Nephron (organoid): ENCODE data around the gene MYO18B.

Source experiments
- H3K27ac Mint-ChIP-seq, 3 experiments: 2 replicates each; pipeline ENCODE4 v1.8.0; 2020; ENCODE audit warnings: mixed read lengths in 3 of 3, mild to moderate bottlenecking in 2 of 3, moderate library complexity in 1 of 3
- H3K27me3 Mint-ChIP-seq: 2 replicates; pipeline ENCODE4 v1.8.0; 2021; ENCODE audit warnings: low read depth, mild to moderate bottlenecking, moderate library complexity, mixed read lengths
- H3K36me3 Mint-ChIP-seq: 2 replicates; pipeline ENCODE4 v1.8.0; 2020; ENCODE audit warnings: low read depth, mixed read lengths
- H3K4me1 Mint-ChIP-seq: 2 replicates; pipeline ENCODE4 v1.8.0; 2020; ENCODE audit warnings: mixed read lengths
- H3K4me3 Mint-ChIP-seq, 3 experiments: 2 replicates each; pipeline ENCODE4 v1.8.0; 2020; ENCODE audit warnings: mild to moderate bottlenecking in 3 of 3, mixed read lengths in 3 of 3, moderate library complexity in 2 of 3
- H3K9me3 Mint-ChIP-seq: 2 replicates; pipeline ENCODE4 v1.8.0; 2020; ENCODE audit warnings: mixed read lengths
- TF ChIP-seq, protein P1 (sequence below), 3 experiments: fragments of 200-600 bp; sonication (generic); IDR thresholded peaks; one replicate each; pipeline ENCODE4 v1.5.0; 2021; ENCODE audit warnings: antibody characterized with exemption in 3 of 3; ENCODE audit not compliant: unreplicated experiment in 3 of 3

MYO18B gene

GRCh38 chr22:26047516-26047915, 305.5 kb downstream of the MYO18B start:
- Mint-ChIP-seq H3K36me3 (no peaks in the 10 kb centered on the region), H3K27ac (no peak overlapping the region), H3K4me1 (peaks cover 5% of the 10 kb centered on the region), H3K27me3 (peaks cover 9% of the 10 kb centered on the region), H3K9me3 (no peaks in the 10 kb centered on the region), H3K4me3 (no peak overlapping the region)
- TF ChIP-seq, protein P1, sequence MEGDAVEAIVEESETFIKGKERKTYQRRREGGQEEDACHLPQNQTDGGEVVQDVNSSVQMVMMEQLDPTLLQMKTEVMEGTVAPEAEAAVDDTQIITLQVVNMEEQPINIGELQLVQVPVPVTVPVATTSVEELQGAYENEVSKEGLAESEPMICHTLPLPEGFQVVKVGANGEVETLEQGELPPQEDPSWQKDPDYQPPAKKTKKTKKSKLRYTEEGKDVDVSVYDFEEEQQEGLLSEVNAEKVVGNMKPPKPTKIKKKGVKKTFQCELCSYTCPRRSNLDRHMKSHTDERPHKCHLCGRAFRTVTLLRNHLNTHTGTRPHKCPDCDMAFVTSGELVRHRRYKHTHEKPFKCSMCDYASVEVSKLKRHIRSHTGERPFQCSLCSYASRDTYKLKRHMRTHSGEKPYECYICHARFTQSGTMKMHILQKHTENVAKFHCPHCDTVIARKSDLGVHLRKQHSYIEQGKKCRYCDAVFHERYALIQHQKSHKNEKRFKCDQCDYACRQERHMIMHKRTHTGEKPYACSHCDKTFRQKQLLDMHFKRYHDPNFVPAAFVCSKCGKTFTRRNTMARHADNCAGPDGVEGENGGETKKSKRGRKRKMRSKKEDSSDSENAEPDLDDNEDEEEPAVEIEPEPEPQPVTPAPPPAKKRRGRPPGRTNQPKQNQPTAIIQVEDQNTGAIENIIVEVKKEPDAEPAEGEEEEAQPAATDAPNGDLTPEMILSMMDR (IDR thresholded peaks at IDR 0.05; ENCODE audit: unreplicated experiment in 3 of 3): no peak

DNA sequence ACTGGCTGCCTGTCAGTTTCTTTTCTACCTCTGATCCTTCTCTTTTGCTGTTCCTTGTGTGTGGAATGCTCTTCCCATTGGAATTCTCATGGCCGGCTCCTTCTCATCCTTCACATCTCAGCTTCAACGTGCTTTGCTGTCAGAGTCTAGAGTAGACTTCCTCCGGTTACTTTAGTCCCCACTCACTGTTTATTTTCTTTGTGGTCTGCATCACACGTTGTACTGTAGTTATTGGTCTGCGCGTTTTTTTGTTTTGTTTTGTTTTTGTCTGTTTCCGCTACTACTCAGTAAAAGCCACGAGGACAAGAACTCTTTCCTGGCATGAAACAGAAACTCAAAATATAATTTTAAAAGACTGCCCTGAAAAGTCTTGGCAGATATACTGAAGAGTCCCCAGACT, 305.9 kb downstream of the MYO18B start:
- H3K36me3 Mint-ChIP-seq: no peaks in the 10 kb centered on the region
- no peak overlapping the region for H3K27ac Mint-ChIP-seq
- no peak overlapping the region for H3K4me3 Mint-ChIP-seq
- TF ChIP-seq, protein P1 (IDR thresholded peaks at IDR 0.05; ENCODE audit: unreplicated experiment in 3 of 3): no peak
- H3K4me1 Mint-ChIP-seq: peaks cover 5% of the 10 kb centered on the region
- no peaks in the 10 kb centered on the region for H3K9me3 Mint-ChIP-seq
- H3K27me3 Mint-ChIP-seq: peaks cover 9% of the 10 kb centered on the region

DNA sequence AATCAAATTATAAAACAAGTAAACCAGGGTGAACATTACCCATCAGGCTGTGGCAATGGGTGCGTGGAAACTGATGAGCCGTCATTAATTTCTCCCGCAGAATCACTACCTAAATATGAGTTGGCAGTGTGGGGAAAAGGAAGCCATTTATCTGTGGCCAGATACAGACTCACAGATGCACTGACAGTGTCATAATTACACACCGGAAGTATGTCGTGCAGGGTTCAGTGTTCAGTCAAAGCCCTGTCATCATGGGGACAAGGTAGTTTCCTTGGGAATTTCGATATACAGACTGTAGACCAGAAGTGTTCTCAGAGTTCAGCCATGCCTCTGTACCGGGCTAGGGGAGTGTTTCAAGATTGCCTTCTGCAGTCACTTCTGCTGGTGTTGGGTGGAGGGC, 308.1 kb downstream of the MYO18B start:
- Mint-ChIP-seq H3K4me3 (no peak overlapping the region), H3K27ac (no peak overlapping the region), H3K27me3 (peaks cover 19% of the 10 kb centered on the region), H3K4me1 (peaks cover 4% of the 10 kb centered on the region), H3K36me3 (no peaks in the 10 kb centered on the region), H3K9me3 (no peaks in the 10 kb centered on the region)
- TF ChIP-seq, protein P1 (IDR thresholded peaks at IDR 0.05; ENCODE audit: unreplicated experiment in 3 of 3): no peak

- H3K27me3 Mint-ChIP-seq: peaks cover 19% of the 10 kb centered on the region
- no peak overlapping the region for H3K4me3 Mint-ChIP-seq
- TF ChIP-seq, protein P1 (IDR thresholded peaks at IDR 0.05; ENCODE audit: unreplicated experiment in 3 of 3): no peak
- no peaks in the 10 kb centered on the region for H3K4me1 Mint-ChIP-seq
- H3K9me3 Mint-ChIP-seq: no peaks in the 10 kb centered on the region
- no peak overlapping the region for H3K27ac Mint-ChIP-seq
- H3K36me3 Mint-ChIP-seq: no peaks in the 10 kb centered on the region
These were observed 311.8 kb downstream of the MYO18B start for GRCh38 chr22:26053737-26054316.

GRCh38 chr22:26054841-26055605, 313.0 kb downstream of the MYO18B start:
- Mint-ChIP-seq H3K4me1 (no peaks in the 10 kb centered on the region), H3K27ac (no peak overlapping the region), H3K27me3 (peaks cover 19% of the 10 kb centered on the region), H3K36me3 (no peaks in the 10 kb centered on the region), H3K9me3 (no peaks in the 10 kb centered on the region), H3K4me3 (no peak overlapping the region)
- TF ChIP-seq, protein P1 (IDR thresholded peaks at IDR 0.05; ENCODE audit: unreplicated experiment in 3 of 3): no peak

- peaks cover 12% of the 10 kb centered on the region for H3K27me3 Mint-ChIP-seq
- H3K9me3 Mint-ChIP-seq: no peaks in the 10 kb centered on the region
- H3K27ac Mint-ChIP-seq: no peak overlapping the region
- H3K4me3 Mint-ChIP-seq: no peak overlapping the region
- no peaks in the 10 kb centered on the region for H3K36me3 Mint-ChIP-seq
- TF ChIP-seq, protein P1 (IDR thresholded peaks at IDR 0.05; ENCODE audit: unreplicated experiment in 3 of 3): no peak
- H3K4me1 Mint-ChIP-seq: no peaks in the 10 kb centered on the region
These were observed 313.7 kb downstream of the MYO18B start for GRCh38 chr22:26055693-26056092.
